HG03135 (cell line): ENCODE data around the gene RITA1.
"Not testable (repeated sequence)": the region's sequence is repeated elsewhere in the genome, so short reads cannot be mapped to it uniquely, and the experiment has no call there.

Source experiments
- ATAC-seq: cut with Tn5 transposase; IDR thresholded peaks from one replicate; pipeline ENCODE4 v1.9.1; 2021; ENCODE audit warnings: mild to moderate bottlenecking, moderate library complexity; ENCODE audit not compliant: unreplicated experiment

RITA1 gene

DNA sequence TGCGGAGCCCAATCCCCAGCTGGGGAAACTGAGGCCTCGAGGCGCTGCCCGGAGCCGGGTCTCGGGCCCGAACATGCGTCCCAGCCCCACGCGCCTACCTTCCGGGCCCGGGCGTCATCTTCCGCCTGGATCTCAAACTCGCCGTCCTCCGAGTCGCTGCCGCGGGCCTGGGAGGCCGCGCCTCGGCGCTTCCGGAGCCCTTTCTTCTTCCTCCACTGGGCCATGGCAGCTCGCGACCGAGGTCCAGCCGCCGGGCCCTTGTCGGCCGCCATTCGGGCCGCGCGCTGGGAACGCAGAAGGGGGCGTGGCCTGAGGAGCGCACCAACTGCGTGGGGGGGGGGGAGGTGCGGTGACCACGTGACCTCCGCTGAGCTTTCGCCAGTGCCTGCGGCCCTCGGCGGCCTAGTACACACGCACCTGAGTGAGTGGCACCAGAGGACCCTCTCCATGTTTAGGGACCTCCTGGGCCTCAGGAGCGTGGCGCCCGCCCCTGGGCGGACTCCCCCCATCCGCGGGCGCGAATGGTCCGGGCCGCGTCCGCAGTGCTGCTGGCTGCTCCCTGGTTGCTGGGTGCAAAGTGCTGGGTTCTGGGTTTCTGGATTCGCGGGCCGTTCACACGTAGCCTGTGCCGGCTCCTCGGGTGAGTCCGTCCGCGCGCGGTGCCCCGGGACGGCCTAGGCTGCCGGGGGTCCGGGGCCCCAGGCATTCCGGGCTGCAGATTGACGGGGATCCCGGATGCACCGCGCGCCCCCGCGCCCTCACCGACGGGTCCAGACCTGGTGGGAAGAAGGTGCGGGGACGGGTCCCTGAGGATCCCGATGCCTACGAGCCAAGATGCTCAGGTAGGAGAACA is at the start of gene RITA1, which contains the start of gene DDX54:
RITA1 (plus strand) TSS at position 542 of the 853 bp plus-strand sequence. CDS start 1,026 bp downstream, outside the sequence.
DDX54 (minus strand) TSS at position 299 of the 853 bp plus-strand sequence; CDS start at position 272, 27 bp downstream.
- peak; percentile 47 for ATAC-seq

DNA sequence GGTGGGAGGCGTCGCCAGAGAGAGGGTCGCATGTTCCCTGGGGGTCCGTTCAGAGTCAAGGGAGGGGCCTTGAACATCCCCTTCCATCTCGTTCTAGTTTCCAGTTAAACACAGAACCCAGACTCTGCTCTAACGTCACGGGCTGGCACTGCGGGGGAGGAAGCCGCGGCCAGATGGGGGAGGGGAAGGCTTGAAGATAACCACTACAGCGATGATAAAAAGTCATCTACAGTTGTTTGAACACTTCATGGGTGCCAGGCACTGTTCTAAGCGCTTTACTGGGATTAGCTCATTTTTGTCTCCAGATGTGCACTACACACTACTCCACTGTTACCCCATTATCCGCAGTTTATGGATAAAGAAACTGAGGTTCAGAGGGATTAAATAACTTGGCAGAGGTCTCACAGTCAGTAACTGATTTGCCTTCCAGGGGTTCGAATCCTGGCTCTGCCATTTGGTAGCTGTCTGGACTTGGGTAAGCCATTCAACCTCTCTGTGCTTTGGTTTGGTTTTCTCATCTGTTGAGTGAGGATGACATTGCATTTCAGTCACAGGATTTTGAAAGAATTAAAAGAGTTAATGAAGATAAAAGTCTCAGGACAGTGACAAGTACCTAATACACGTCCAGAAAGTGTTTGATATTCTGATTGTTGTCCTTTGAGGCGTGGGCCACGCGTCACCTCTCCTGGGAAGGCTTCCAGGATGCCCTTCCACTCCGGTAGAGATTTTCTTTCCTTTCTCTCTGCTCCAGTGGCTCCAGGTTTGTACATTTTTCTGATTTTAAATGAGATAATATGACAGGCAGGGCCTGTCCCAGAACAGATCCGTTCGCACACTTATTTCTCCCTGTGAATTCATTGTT is 49.2 kb upstream of the RITA1 start:
- ATAC-seq, result no peak

GRCh38 chr12:113136990-113137511 is 48.5 kb upstream of the RITA1 start:
- no peak for ATAC-seq

GRCh38 chr12:113137861-113138783 is 47.4 kb upstream of the RITA1 start:
- ATAC-seq, result no peak

DNA sequence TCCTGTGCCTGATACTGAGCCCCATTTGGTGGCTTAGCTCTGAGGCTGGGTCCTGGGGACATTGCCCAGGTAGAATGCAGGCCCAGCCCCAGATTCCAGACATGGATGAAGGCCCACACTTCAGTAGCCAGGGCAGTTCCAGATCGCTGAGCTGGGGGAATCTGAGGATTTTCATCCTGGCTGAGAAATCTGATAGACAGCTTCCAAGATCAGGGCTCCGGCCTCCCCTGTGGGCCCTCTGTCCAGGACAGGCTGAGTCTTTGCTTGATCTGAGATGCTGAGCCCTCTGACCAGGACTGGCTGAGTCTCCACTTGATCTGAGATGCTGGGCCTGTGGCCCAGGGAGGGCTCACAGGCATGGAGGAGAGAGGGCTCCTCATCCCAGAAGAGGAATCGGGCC is 46.7 kb upstream of the RITA1 start:
- no peak for ATAC-seq

GRCh38 chr12:113140706-113141105 is 44.8 kb upstream of the RITA1 start:
- ATAC-seq, result no peak

DNA sequence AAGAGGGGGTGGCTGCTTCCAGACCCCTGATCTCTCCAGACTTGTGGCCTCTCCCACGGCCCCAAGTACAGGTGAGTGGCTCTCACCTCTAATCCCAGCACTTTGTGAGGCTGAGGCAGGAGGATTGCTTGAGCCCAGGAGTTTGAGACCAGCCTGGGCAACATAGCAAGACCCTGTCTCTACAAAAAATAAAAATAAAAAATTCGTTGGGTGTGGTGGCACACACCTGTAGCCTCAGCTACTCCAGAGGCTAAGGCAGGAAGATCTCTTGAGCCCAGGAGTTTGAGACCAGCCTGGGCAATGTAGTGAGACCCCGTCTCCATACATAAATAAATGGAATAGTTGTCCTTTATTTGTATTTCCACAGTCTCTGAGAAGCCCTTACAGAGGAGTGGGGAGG is 43.8 kb upstream of the RITA1 start:
- not testable (repeated sequence) for ATAC-seq

DNA sequence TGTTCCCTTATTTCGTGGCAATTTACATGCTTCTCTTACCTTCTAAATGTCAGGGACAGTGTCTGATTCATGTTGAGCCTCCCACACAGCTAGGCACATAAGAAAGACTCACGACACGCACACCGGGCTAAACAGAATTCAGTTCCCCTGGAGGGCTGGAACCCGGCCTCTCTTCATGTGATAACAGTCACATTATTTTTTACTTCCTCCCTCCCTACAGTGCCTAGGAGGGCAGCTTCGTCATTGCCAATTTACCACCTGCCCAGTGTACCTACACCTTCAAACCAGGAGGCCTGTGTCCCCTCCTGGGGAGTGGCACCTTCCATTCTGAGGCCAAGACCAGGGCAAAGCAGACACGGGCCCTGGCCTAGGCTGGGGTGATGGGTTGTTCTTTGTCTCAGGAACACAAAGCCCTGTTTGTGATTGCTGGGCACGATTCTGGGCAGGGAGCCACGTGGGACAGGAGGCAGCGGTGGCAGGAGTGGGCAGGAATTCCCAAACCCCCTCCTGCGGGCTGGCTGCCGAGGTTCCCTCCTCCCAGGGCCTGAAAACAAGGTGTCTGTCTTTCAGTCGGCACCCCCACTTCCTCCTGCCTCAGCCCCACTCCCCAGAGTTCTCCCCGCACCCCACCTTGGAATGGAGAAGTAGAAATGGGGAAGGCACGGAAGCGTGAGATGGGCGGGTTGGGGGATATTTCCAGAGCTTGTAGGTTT is 43.2 kb upstream of the RITA1 start:
- ATAC-seq, result no peak

GRCh38 chr12:113142886-113143332 is 42.6 kb upstream of the RITA1 start:
- no peak for ATAC-seq

GRCh38 chr12:113143959-113144358 is 41.6 kb upstream of the RITA1 start:
- no peak for ATAC-seq

- no peak for ATAC-seq
Measured at GRCh38 chr12:113144806-113145205, 40.7 kb upstream of the RITA1 start.

DNA sequence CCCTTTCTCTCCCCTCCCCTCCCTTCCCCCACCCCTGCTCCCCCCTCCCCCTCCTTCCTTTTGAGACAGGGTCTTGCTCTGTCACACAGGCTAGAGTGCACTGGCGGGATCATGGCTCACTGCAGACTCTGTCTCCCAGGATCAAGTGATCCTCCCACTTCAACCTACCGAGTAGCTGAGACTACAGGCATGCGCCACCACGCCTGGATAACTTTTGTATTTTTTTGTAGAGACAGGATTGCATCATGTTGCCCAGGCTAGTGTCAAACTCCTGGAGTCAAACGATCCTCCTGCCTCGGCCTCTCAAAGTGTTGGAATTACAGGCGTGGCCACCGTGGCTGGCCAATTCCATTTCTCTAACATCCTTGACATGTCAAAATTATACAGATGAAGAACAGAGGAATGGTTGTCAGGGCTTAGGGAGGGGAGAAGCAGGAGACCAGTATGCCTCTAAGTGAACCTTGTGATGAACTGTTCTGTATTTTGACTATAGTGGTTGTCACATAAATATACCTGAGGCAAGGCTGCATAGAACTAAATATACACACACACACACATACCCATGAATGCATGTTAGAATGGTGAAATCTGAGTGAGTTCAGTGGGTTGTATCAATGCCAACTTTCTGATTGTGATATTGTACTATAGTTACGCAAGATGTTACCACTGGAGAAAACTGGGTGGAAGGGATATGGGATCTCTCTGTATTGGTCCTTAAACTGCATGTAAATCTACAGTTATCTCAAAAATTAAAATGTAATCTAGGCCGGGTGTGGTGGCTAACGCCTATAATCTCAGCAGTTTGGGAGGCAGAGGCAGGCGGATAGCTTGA is 39.6 kb upstream of the RITA1 start:
- no peak for ATAC-seq

DNA sequence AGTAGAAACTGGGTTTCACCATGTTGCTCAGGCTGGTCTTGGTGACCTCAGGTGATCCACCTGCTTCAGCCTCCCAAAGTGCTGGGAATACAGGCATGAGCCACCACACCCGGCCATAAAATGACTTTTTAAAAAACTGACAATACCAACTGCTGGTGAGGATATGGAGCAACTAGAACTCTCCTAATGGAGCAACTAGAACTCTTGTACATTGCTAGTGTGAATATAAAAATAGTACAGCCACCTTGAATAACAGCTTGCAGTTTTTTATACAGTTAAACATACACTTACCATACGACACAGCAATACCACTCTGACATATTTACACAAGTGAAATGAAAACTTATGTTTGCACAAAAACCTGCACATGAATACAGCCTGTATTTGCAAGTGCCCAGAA is 38.5 kb upstream of the RITA1 start:
- ATAC-seq, result no peak

DNA sequence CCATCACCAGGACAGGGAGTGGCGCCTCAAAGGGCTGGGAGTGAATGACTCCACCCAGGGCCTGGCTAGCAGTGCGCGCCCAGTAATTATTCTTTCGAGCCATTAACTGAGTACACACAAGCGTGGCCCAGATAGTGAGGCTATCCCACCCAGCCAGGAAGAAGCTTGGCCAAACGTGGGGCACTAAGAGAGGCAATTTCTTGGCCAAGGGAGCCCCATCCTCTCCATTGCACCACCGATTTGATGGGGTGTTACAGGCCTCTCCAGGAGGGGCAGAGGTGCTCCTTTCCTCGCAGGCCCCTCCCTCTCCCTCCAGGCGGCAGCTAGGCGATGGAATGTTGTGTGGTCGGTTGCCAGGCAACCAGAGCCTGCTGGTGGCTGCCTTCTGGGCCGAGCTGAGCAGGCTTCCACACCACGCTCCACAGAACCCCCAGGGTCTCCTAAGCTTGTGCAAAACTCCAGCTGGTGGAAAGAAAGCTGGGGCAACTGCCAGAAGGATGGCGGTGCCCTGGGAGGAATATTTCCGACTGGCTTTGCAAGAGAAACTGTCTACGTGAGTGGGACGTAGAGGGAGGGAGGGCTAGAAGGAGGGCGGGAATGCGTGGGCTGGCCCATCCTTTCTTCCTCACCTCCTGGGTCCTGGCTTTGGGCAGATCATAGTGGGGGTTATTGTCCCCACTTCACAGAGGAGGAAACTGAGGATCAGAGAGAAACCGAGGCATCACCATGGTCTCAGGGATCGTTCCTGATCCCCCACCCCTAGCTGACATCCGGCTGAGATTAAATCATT is 36.0 kb upstream of the RITA1 start, which contains the start of gene CFAP73:
CFAP73 (plus strand) TSS at position 364 of the 790 bp plus-strand sequence; CDS start at position 498, 134 bp downstream.
- no peak for ATAC-seq

GRCh38 chr12:113151655-113152054 is 33.9 kb upstream of the RITA1 start:
- no peak for ATAC-seq

DNA sequence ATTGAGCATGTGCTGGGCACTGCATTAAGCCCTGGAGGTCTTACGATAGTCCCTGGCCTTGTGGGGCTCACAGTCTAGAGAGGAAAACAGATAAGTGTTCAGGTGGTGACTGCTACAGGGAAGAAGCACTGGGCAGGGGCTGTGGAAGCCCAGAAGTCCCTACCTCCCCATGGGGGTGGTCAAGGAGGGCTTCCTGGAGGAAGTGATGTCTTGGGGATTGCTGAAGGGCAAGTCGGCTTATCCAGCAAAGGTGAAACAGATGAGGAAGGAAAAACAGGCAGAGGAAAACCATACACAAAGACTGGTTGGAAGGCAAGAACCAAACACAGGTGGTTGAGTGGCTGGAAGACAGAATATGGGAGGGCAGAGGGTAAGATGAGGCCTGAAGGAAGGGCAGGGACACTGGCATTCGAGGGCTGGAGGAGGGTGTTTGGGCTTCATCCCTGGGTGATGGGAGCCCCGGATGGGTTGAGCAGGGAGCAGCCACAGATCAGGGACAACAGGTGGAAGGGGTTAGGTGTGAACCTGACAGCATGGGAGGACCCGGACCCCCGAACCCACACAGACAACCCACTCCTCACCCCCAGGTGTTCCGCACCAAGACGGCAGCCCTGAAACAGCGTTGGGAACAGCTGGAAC is 33.2 kb upstream of the RITA1 start:
- ATAC-seq, result no peak
